ENCODE measurements around the gene FAM3C. TPM values are rescaled to one million over a fixed set of nuclear protein-coding genes. Genes with fewer than 3 reads are reported as not detected.

Gene FAM3C
- total and polyA plus RNA-seq, 2 donors (not counting 1 experiment from before 2014, with no cell fraction given) = 38.7 to 75.4 TPM

GRCh38 chr7:121371883-121372282, 24.2 kb downstream of the FAM3C start:
- Mint-ChIP-seq H3K27me3 (no peaks in the 10 kb centered on the region), H3K4me3 (peak overlapping the region; percentile 68), H3K9me3 (ENCODE audit: insufficient read depth) (no peaks in the 10 kb centered on the region), H3K4me1 (peaks cover 79% of the 10 kb centered on the region), H3K27ac (peak overlapping the region; percentile 70)
- ATAC-seq (ENCODE audit: low read depth) (no peak), DNase-seq (no peak)
- intact Hi-C loops (cut with micrococcal nuclease) = loop anchor here (1.0 to 5.0 kb wide), 3 partner anchors 11 to 160 kb away; partner anchors contain the start of gene FAM3C
- Histone ChIP-seq H3K27ac (ENCODE audit: low read length in 2 of 2) (peak overlapping the region; percentile 89 to 94), H3K36me3 (replicated peaks in 1 of 2; ENCODE audit: control extremely low read depth in 1 of 2, control insufficient read depth in 1 of 2, extremely low read depth in 1 of 2, insufficient read depth in 2 of 2, low read length in 1 of 2) (peaks cover 12 to 42% of the 10 kb centered on the region in 2 experiments), H4K20me1 (ENCODE audit: control insufficient read depth, insufficient read depth, low read length, poor library complexity, severe bottlenecking) (no peaks in the 10 kb centered on the region), H3K9ac (ENCODE audit: low read length) (peak overlapping the region; percentile 43), H3K4me1 (ENCODE audit: control insufficient read depth in 2 of 2, insufficient read depth in 2 of 2, low read length in 2 of 2) (peaks cover 85 to 86% of the 10 kb centered on the region in 2 donors), H3K9me3 (ENCODE audit: control extremely low read depth in 1 of 3, control insufficient read depth in 2 of 3, insufficient read depth in 1 of 3, low read length in 2 of 3) (peaks cover 2 to 4% (median 4%) of the 10 kb centered on the region in 3 donors), H3K27me3 (replicated peaks in 1 of 4; ENCODE audit: control extremely low read depth in 1 of 4, control insufficient read depth in 3 of 4, insufficient read depth in 4 of 4, low read length in 3 of 4) (no peaks in the 10 kb centered on the region), H2AFZ (ENCODE audit: insufficient read depth, low read depth, low read length, poor library complexity, severe bottlenecking) (no peak overlapping the region), H3K4me2 (replicated peaks; ENCODE audit: low read depth, low read length, poor library complexity, severe bottlenecking) (peak overlapping the region; percentile 69), H3K79me2 (ENCODE audit: control insufficient read depth, insufficient read depth, low read length) (peaks cover 85% of the 10 kb centered on the region), H3K4me3 (ENCODE audit: control extremely low read depth in 1 of 5, extremely low read depth in 1 of 5, insufficient read depth in 1 of 5, low read depth in 2 of 5, low read length in 4 of 5) (peak overlapping the region in 1 of 5 experiments; percentile 50)
- POLR2A ChIA-PET = interaction anchor here (1.3 to 2.3 kb wide), 2 partner anchors 17 to 24 kb away, joined by 4 to 6 read pairs; partner anchors contain the start of gene FAM3C
- WGBS (ENCODE audit: insufficient coverage) = no CpG with 5 or more reads among the region's 2 CpGs
- CTCF ChIA-PET = interaction anchor here (0.9 to 10.8 kb wide), 7 partner anchors 10 to 176 kb away, joined by 3 to 286 read pairs (median 16); partner anchors contain the start of gene FAM3C
- TF ChIP-seq EZH2 (IDR thresholded peaks at IDR 0.05; ENCODE audit: borderline replicate concordance, insufficient read depth, low read depth, low read length, poor library complexity, severe bottlenecking) (no peak), CTCF (IDR thresholded peaks at IDR 0.05) (no peak)

GRCh38 chr7:121371367-121371766, 24.7 kb downstream of the FAM3C start:
- peaks cover 80 to 83% of the 10 kb centered on the region in 2 donors for H3K4me1 ChIP-seq (ENCODE audit: control insufficient read depth in 2 of 2, insufficient read depth in 2 of 2, low read length in 2 of 2)
- no CpG with 5 or more reads among the region's 1 CpG for WGBS (ENCODE audit: insufficient coverage)
- H2AFZ ChIP-seq (ENCODE audit: insufficient read depth, low read depth, low read length, poor library complexity, severe bottlenecking) = no peak overlapping the region
- ChIA-PET CTCF (interaction anchor here (1.0 to 10.8 kb wide), 6 partner anchors 12 to 177 kb away, joined by 5 to 286 read pairs (median 24); partner anchors contain the start of gene FAM3C), POLR2A (interaction anchor here (1.3 to 2.3 kb wide), 2 partner anchors 17 to 25 kb away, joined by 4 to 6 read pairs; partner anchors contain the start of gene FAM3C)
- H3K4me3 Mint-ChIP-seq = peak overlapping the region; percentile 68
- no peaks in the 10 kb centered on the region for H3K27me3 ChIP-seq (replicated peaks in 1 of 4; ENCODE audit: control extremely low read depth in 1 of 4, control insufficient read depth in 3 of 4, insufficient read depth in 4 of 4, low read length in 3 of 4)
- H4K20me1 ChIP-seq (ENCODE audit: control insufficient read depth, insufficient read depth, low read length, poor library complexity, severe bottlenecking) = peaks cover 2% of the 10 kb centered on the region
- DNase-seq (no peak), ATAC-seq (ENCODE audit: low read depth) (no peak)
- H3K9me3 Mint-ChIP-seq (ENCODE audit: insufficient read depth) = no peaks in the 10 kb centered on the region
- peaks cover 85% of the 10 kb centered on the region for H3K79me2 ChIP-seq (ENCODE audit: control insufficient read depth, insufficient read depth, low read length)
- peak overlapping the region; percentile 89 to 94 for H3K27ac ChIP-seq (ENCODE audit: low read length in 2 of 2)
- H3K27me3 Mint-ChIP-seq = no peaks in the 10 kb centered on the region
- peak overlapping the region; percentile 70 for H3K27ac Mint-ChIP-seq
- H3K9ac ChIP-seq (ENCODE audit: low read length) = peak overlapping the region; percentile 43
- peaks cover 2 to 4% (median 2%) of the 10 kb centered on the region in 3 donors for H3K9me3 ChIP-seq (ENCODE audit: control extremely low read depth in 1 of 3, control insufficient read depth in 2 of 3, insufficient read depth in 1 of 3, low read length in 2 of 3)
- no peak for TF ChIP-seq EZH2 (IDR thresholded peaks at IDR 0.05; ENCODE audit: borderline replicate concordance, insufficient read depth, low read depth, low read length, poor library complexity, severe bottlenecking)
- no peak for TF ChIP-seq CTCF (IDR thresholded peaks at IDR 0.05)
- peaks cover 81% of the 10 kb centered on the region for H3K4me1 Mint-ChIP-seq
- peaks cover 14 to 40% of the 10 kb centered on the region in 2 experiments for H3K36me3 ChIP-seq (replicated peaks in 1 of 2; ENCODE audit: control extremely low read depth in 1 of 2, control insufficient read depth in 1 of 2, extremely low read depth in 1 of 2, insufficient read depth in 2 of 2, low read length in 1 of 2)
- H3K4me3 ChIP-seq (ENCODE audit: control extremely low read depth in 1 of 5, extremely low read depth in 1 of 5, insufficient read depth in 1 of 5, low read depth in 2 of 5, low read length in 4 of 5) = peak overlapping the region in 2 of 5 experiments; percentile 14 to 50
- intact Hi-C loops (cut with micrococcal nuclease) = loop anchor here (1.0 to 5.0 kb wide), 2 partner anchors 25 to 161 kb away; partner anchors contain the start of gene FAM3C
- peak overlapping the region; percentile 69 for H3K4me2 ChIP-seq (replicated peaks; ENCODE audit: low read depth, low read length, poor library complexity, severe bottlenecking)

Data from B cell (primary cell).